Kidney epithelial cell (primary cell): ENCODE results near the gene ZCCHC7. TPM values are rescaled to one million over a fixed set of nuclear protein-coding genes. Genes with fewer than 3 reads are reported as not detected.

Experiments used
- DNase-seq: peaks from one replicate; pipeline ENCODE4 v3.0.0-alpha.2; 2010; ENCODE audit warnings: low read depth
- H3K27me3 ChIP-seq: 2 replicates; pipeline ENCODE4 v1.6.0; 2011; ENCODE audit warnings: low read length; ENCODE audit not compliant: control insufficient read depth, insufficient read depth
- H3K36me3 ChIP-seq: 2 replicates; pipeline ENCODE4 v1.5.1; 2011; ENCODE audit warnings: low read length; ENCODE audit not compliant: control insufficient read depth, insufficient read depth
- H3K4me3 ChIP-seq: 2 replicates; pipeline ENCODE4 v1.5.1; 2011; ENCODE audit warnings: low read depth, mild to moderate bottlenecking, control low read depth, low read length
- CTCF ChIP-seq: IDR thresholded peaks from 2 replicates; pipeline ENCODE4 v1.5.1; 2011; ENCODE audit warnings: mild to moderate bottlenecking, moderate library complexity, low read length, control low read depth, inconsistent platforms; ENCODE audit not compliant: insufficient read depth, poor library complexity, severe bottlenecking
- total RNA-seq: library from RNA; depleted of rRNA; stranded (reverse); fragments of >200 nt; gene quantifications from 2 replicates; pipeline ENCODE4 v1.2.3, GENCODE V29; 2015

The ZCCHC7 gene
- total RNA-seq, 1 donor from 2014 or later: 18.0 TPM

GRCh38 chr9:37328556-37329227 is 208.3 kb downstream of the ZCCHC7 start:
- no peaks in the 10 kb centered on the region for H3K36me3 ChIP-seq
- no peaks in the 10 kb centered on the region for H3K27me3 ChIP-seq
- no peak for DNase-seq
- no peak overlapping the region for H3K4me3 ChIP-seq
- TF ChIP-seq CTCF: no peak

GRCh38 chr9:37329576-37329975 is 209.2 kb downstream of the ZCCHC7 start:
- Histone ChIP-seq H3K36me3 (no peaks in the 10 kb centered on the region), H3K27me3 (no peaks in the 10 kb centered on the region), H3K4me3 (no peak overlapping the region)
- TF ChIP-seq CTCF: peak; percentile 40
- DNase-seq: no peak

GRCh38 chr9:37331871-37332270 is 211.5 kb downstream of the ZCCHC7 start:
- H3K36me3 ChIP-seq: no peaks in the 10 kb centered on the region
- no peaks in the 10 kb centered on the region for H3K27me3 ChIP-seq
- H3K4me3 ChIP-seq: no peak overlapping the region
- TF ChIP-seq CTCF: no peak
- DNase-seq: no peak

GRCh38 chr9:37332578-37332977 is 212.2 kb downstream of the ZCCHC7 start:
- no peak for DNase-seq
- no peak overlapping the region for H3K4me3 ChIP-seq
- no peak for TF ChIP-seq CTCF
- no peaks in the 10 kb centered on the region for H3K36me3 ChIP-seq
- H3K27me3 ChIP-seq: no peaks in the 10 kb centered on the region

- Histone ChIP-seq H3K36me3 (no peaks in the 10 kb centered on the region), H3K27me3 (no peaks in the 10 kb centered on the region), H3K4me3 (no peak overlapping the region)
- DNase-seq: no peak
- no peak for TF ChIP-seq CTCF
These were observed 212.9 kb downstream of the ZCCHC7 start for GRCh38 chr9:37333288-37333687.

- Histone ChIP-seq H3K27me3 (no peaks in the 10 kb centered on the region), H3K36me3 (no peaks in the 10 kb centered on the region), H3K4me3 (no peak overlapping the region)
- no peak for DNase-seq
- no peak for TF ChIP-seq CTCF
These were observed 214.9 kb downstream of the ZCCHC7 start for GRCh38 chr9:37335238-37335637.
